Measurements from ENCODE around the gene PTPRU.

GRCh38 chr1:29267321-29268070 lies 31.2 kb downstream of the PTPRU start:
- TF ChIP-seq, protein P1, sequence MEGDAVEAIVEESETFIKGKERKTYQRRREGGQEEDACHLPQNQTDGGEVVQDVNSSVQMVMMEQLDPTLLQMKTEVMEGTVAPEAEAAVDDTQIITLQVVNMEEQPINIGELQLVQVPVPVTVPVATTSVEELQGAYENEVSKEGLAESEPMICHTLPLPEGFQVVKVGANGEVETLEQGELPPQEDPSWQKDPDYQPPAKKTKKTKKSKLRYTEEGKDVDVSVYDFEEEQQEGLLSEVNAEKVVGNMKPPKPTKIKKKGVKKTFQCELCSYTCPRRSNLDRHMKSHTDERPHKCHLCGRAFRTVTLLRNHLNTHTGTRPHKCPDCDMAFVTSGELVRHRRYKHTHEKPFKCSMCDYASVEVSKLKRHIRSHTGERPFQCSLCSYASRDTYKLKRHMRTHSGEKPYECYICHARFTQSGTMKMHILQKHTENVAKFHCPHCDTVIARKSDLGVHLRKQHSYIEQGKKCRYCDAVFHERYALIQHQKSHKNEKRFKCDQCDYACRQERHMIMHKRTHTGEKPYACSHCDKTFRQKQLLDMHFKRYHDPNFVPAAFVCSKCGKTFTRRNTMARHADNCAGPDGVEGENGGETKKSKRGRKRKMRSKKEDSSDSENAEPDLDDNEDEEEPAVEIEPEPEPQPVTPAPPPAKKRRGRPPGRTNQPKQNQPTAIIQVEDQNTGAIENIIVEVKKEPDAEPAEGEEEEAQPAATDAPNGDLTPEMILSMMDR (IDR thresholded peaks at IDR 0.05 in 4 of 5, conservative IDR thresholded peaks at IDR 0.05 in 1 of 5), result no peak
- no peak for TF ChIP-seq POLR2A (IDR thresholded peaks at IDR 0.05)

All from gastrocnemius medialis (tissue), 4 donors.